PC-9 (cell line): ENCODE data around the gene NBEAL1. TPM values are rescaled to one million over a fixed set of nuclear protein-coding genes. Genes with fewer than 3 reads are reported as not detected.

ENCODE experiments used
- BruUV-seq: library from RNA; stranded (reverse); fragments of 400-500 nt; replicated peaks from 2 replicates; lab custom pipeline; 2021; lab: Mats Ljungman, UMichigan
- CTCF ChIA-PET: fragments of 300-600 bp; sonication (Branson Sonifier 250); formaldehyde crosslinking; loops from one replicate; lab custom pipeline; 2022; ENCODE audit warnings: antibody characterized with exemption; lab: Charles Lee
- POLR2A ChIA-PET: fragments of 300-600 bp; sonication (Branson Sonifier 250); formaldehyde crosslinking; loops from one replicate; lab custom pipeline; 2022; ENCODE audit warnings: antibody characterized with exemption; ENCODE audit not compliant: unreplicated experiment; lab: Charles Lee
- DNase-seq, 2 experiments: peaks; one replicate each; pipeline versions ENCODE4 v3.0.0 to v3.0.0-alpha.2; 2015 to 2022; ENCODE audit warnings: mixed read lengths in 1 of 2
- H2AFZ ChIP-seq: fragments of 200-600 bp; sonication (generic); 2 replicates; pipeline ENCODE4 v1.8.1; 2017; ENCODE audit warnings: antibody characterized with exemption
- H3F3A ChIP-seq: fragments of 200-600 bp; sonication (generic); 2 replicates; pipeline ENCODE4 v1.8.1; 2017; ENCODE audit warnings: antibody characterized with exemption, mild to moderate bottlenecking, low read depth; ENCODE audit not compliant: insufficient read depth
- H3K27ac ChIP-seq: fragments of 200-600 bp; sonication (generic); 2 replicates; pipeline ENCODE4 v1.6.1; 2016; ENCODE audit warnings: mixed run types
- H3K27me3 ChIP-seq: fragments of 200-600 bp; sonication (generic); 2 replicates; pipeline ENCODE4 v1.6.1; 2016; ENCODE audit warnings: low read depth, mixed run types; ENCODE audit not compliant: insufficient read depth
- H3K36me3 ChIP-seq: fragments of 200-600 bp; sonication (generic); 2 replicates; pipeline ENCODE4 v1.6.1; 2016; ENCODE audit warnings: low read depth, mixed run types
- H3K4me1 ChIP-seq: fragments of 200-600 bp; sonication (generic); replicated peaks from 2 replicates; pipeline ENCODE4 v1.6.1; 2016; ENCODE audit warnings: mixed run types; ENCODE audit not compliant: insufficient read depth
- H3K4me2 ChIP-seq: fragments of 200-600 bp; sonication (generic); 2 replicates; pipeline ENCODE4 v1.6.1; 2017; ENCODE audit warnings: mixed run types
- H3K4me3 ChIP-seq: fragments of 200-600 bp; sonication (generic); 2 replicates; pipeline ENCODE4 v1.6.1; 2016; ENCODE audit warnings: mixed run types
- H3K79me2 ChIP-seq: fragments of 200-600 bp; sonication (generic); 2 replicates; pipeline ENCODE4 v1.6.1; 2017; ENCODE audit warnings: low read depth, mixed run types
- H3K9me2 ChIP-seq: fragments of 200-600 bp; sonication (generic); 2 replicates; pipeline ENCODE4 v1.8.1; 2017; ENCODE audit warnings: mild to moderate bottlenecking; ENCODE audit not compliant: insufficient read depth
- H3K9me3 ChIP-seq: fragments of 200-600 bp; sonication (generic); 2 replicates; pipeline ENCODE4 v1.8.1; 2016; ENCODE audit warnings: low read depth; ENCODE audit not compliant: insufficient read depth
- H4K20me1 ChIP-seq: fragments of 200-600 bp; sonication (generic); 2 replicates; pipeline ENCODE4 v1.8.1; 2017; ENCODE audit not compliant: insufficient read depth
- EZH2 ChIP-seq: fragments of 200-600 bp; sonication (generic); IDR thresholded peaks from 2 replicates; pipeline ENCODE4 v1.8.0; 2017; ENCODE audit warnings: antibody characterized with exemption, low read depth
- intact Hi-C: fragments of 100-400 bp; cut with micrococcal nuclease; formaldehyde crosslinking; loops from one replicate; pipeline ENCODE4 v1.10.0; 2022; ENCODE audit not compliant: unreplicated experiment
- total RNA-seq: library from RNA; stranded (reverse); gene quantifications from 2 replicates; pipeline ENCODE4 v1.2.3, GENCODE V29; 2021
- TF ChIP-seq, protein P1 (sequence below): fragments of 200-600 bp; sonication (generic); conservative IDR thresholded peaks from 2 replicates; pipeline ENCODE4 v1.6.1; 2017; ENCODE audit warnings: mixed run types, antibody characterized with exemption, mild to moderate bottlenecking, moderate library complexity

Gene NBEAL1
- total RNA-seq, 1 experiment from 2014 or later, result 19.5 TPM

DNA sequence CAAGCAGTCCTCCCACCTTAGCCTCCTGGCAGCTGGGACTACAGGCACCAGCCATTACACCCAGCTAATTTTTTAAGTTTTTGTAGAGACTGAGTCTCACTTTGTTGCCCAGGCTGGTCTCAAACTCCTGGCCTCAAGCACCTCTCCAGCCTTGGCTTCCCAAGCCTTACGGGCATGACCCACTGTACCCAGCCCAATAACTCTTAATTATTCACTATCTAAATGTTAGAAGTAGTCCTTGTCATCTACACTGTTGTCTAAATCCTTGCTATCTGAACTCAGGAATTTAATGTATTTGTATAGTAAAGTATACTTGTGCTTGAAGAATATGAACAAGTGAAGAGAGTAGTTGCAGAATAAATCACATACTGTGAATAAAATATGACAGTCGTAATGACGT, 37.9 kb upstream of the NBEAL1 start:
- Histone ChIP-seq H3K4me3 (no peak overlapping the region), H3K9me2 (no peaks in the 10 kb centered on the region), H3K9me3 (no peaks in the 10 kb centered on the region), H4K20me1 (no peaks in the 10 kb centered on the region), H3K4me2 (no peak overlapping the region), H3K36me3 (no peaks in the 10 kb centered on the region), H3F3A (no peaks in the 10 kb centered on the region), H3K4me1 (no peaks in the 10 kb centered on the region), H3K27ac (no peak overlapping the region), H2AFZ (no peak overlapping the region), H3K79me2 (no peaks in the 10 kb centered on the region), H3K27me3 (no peaks in the 10 kb centered on the region)
- ChIA-PET CTCF (no interaction called here), POLR2A (no interaction called here)
- DNase-seq, result no peak
- intact Hi-C loops, result no loop called here
- no peak for TF ChIP-seq EZH2
- TF ChIP-seq, protein P1, sequence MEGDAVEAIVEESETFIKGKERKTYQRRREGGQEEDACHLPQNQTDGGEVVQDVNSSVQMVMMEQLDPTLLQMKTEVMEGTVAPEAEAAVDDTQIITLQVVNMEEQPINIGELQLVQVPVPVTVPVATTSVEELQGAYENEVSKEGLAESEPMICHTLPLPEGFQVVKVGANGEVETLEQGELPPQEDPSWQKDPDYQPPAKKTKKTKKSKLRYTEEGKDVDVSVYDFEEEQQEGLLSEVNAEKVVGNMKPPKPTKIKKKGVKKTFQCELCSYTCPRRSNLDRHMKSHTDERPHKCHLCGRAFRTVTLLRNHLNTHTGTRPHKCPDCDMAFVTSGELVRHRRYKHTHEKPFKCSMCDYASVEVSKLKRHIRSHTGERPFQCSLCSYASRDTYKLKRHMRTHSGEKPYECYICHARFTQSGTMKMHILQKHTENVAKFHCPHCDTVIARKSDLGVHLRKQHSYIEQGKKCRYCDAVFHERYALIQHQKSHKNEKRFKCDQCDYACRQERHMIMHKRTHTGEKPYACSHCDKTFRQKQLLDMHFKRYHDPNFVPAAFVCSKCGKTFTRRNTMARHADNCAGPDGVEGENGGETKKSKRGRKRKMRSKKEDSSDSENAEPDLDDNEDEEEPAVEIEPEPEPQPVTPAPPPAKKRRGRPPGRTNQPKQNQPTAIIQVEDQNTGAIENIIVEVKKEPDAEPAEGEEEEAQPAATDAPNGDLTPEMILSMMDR, result no peak
- no TSS peak for BruUV-seq

DNA sequence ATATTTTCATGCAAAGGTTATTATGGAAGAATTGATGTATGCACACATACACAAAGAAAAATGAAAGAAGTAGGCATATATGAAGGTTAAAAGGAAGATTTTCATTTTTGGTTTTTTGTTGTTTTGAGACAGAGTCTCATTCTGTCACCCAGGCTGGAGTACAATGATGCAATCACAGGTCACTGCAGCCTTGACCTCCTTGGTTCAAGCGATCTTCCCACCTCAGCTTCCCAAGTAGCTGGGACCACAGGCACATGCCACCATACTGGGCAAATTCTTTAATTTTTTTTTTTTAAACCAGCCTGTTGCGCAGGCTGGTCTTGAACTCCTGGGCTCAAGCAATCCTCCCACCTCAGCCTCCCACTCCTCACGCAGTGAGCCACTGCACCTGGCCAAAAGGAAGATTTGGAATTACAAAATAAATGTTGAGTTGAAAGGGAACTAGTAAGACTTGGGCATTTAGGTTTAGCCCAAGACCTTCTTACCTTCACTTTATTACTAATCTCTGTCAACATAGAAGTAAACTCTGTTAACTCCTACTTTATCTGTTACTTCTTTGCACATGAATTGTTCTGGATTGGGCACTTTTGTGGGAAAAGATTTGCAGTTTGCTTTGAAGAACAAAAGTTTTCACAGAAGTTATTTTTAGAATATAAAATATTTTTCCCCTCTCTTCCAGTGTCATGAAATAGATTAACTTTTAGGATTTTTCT, 31.7 kb upstream of the NBEAL1 start:
- no peak for DNase-seq
- TF ChIP-seq, protein P1, result no peak
- no peak for TF ChIP-seq EZH2
- H3K9me2 ChIP-seq, result no peaks in the 10 kb centered on the region
- H3K4me2 ChIP-seq, result no peak overlapping the region
- H3K4me1 ChIP-seq, result no peaks in the 10 kb centered on the region
- H3K27me3 ChIP-seq, result no peaks in the 10 kb centered on the region
- no peak overlapping the region for H2AFZ ChIP-seq
- H4K20me1 ChIP-seq, result no peaks in the 10 kb centered on the region
- H3F3A ChIP-seq, result no peaks in the 10 kb centered on the region
- CTCF ChIA-PET, result no interaction called here
- intact Hi-C loops, result no loop called here
- POLR2A ChIA-PET, result no interaction called here
- H3K27ac ChIP-seq, result no peak overlapping the region
- no TSS peak for BruUV-seq
- H3K36me3 ChIP-seq, result no peaks in the 10 kb centered on the region
- no peak overlapping the region for H3K4me3 ChIP-seq
- no peaks in the 10 kb centered on the region for H3K9me3 ChIP-seq
- no peaks in the 10 kb centered on the region for H3K79me2 ChIP-seq

DNA sequence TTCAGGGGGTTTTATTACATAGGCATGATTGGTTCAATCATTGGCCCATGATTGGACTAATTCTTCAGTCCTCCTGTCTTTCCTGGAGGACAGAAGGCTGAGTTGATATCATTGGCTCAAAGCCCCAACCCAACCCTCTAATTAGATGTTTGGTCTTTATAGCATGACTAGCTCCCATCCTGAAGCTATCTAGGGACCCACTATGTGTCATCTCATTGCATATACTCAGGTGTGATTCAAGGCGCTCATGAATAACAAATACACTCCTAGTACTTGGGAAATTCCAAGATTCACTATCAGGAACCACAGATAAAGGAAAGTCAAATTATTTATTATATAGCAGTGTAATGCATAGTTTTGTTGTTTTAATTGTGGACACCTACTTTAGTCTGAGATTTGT, 24.9 kb upstream of the NBEAL1 start:
- Histone ChIP-seq H3K4me3 (no peak overlapping the region), H3K79me2 (no peaks in the 10 kb centered on the region), H3K4me1 (no peaks in the 10 kb centered on the region), H3K27ac (no peak overlapping the region), H3F3A (no peaks in the 10 kb centered on the region), H3K9me2 (no peaks in the 10 kb centered on the region), H4K20me1 (no peaks in the 10 kb centered on the region), H3K36me3 (no peaks in the 10 kb centered on the region), H3K4me2 (no peak overlapping the region), H3K27me3 (no peaks in the 10 kb centered on the region), H3K9me3 (no peaks in the 10 kb centered on the region), H2AFZ (no peak overlapping the region)
- TF ChIP-seq, protein P1, result no peak
- no peak for TF ChIP-seq EZH2
- intact Hi-C loops, result no loop called here
- DNase-seq, result no peak
- POLR2A ChIA-PET, result no interaction called here
- CTCF ChIA-PET, result no interaction called here
- BruUV-seq, result no TSS peak
